HG02678 (cell line): Measurements from ENCODE around the gene CTNNA2.

Source experiments
- ATAC-seq: cut with Tn5 transposase; IDR thresholded peaks from one replicate; pipeline ENCODE4 v1.9.1; 2021; ENCODE audit warnings: mild to moderate bottlenecking, moderate library complexity; ENCODE audit not compliant: unreplicated experiment

CTNNA2 gene

DNA sequence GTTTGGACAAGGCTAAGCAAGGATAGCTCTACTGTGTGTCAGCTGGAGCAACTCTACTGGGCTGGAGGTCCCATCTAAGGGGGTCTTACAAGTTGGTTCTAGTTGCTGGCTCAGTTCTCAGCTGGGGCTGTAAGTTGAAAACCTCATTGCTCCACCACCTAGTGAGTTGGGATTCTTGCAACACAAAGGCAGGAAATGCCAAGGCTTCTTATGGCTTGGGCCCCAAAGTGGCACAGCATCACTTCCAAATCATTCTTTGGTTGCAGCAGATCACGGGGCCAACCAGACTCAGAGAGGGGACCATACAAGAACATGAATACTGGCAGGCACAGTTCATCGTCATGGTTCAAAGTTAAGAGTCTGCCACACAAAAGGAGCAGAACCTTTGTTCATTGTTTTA is 459.0 kb downstream of the CTNNA2 start:
- no peak for ATAC-seq

DNA sequence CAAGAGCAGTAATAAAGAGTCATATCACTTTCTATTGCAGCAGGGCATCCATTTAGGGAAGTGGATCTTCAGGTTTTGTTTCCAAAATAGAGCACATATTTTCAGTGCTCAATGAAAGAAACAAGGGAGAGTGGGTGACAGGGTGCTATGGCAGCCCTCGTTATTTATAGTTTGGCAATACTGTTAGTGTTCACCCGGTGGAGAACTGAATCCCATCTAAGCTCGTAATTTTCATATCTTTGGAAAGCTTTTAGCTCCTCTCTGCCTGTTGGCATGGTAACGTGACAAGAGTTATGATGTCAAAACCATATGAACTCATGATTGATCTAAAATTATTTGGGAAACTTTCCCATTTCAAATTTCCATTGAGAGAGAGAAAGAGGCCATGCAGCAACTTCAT is 459.8 kb downstream of the CTNNA2 start:
- ATAC-seq: no peak

DNA sequence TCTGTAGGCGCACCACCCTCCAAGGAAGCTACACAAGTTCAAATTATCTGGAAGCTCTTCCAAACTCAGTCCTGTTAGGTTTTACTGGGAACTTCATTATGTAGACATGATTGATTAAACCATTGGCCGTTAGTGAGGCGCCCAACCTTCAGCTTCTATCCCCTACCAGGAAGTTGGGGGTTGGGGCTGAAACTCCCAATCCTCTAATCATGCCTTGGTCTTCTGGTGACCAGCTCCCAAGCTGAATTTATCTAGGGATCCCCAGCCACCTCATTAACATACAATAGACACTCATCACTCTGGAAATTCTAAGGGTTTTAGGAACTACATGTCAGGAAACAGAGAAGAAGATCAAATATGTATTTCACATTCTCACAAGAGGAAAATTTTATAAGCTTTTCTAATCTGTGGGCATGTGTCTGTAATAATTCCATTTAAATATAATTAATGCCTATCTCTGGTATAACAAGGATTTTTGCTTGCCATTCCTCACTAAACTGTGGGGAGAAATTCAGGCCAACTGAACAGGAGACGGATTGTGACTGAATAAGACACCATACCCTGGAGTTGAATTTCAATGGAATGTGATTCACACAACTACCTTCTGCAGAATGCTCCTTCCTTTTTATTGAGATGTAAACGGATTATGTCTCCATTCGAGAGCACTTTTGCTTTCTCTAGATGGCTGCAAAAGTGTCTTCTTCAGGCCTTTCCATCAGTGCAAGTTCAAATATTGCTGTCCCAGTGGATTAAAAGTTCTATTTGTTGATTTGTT is 463.1 kb downstream of the CTNNA2 start:
- no peak for ATAC-seq

DNA sequence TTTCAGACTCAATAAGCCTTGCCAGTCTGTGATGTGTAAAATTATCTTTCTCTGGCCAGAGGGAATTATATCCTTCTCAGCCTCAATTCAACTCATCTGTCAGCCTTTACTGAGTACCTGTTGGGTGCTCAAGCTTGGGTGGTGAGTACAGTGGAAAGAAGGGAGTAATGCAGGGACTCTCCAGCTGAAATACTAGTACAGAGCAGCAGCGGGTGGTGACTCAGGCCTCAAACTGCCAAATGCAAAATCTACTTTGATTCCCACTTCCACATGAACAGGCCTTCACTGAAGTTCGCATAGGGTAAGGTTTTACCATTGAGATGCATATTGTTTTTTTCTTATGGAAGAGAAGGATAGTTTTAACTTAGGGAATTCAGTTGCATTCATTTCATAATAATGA is 464.9 kb downstream of the CTNNA2 start:
- ATAC-seq: no peak

DNA sequence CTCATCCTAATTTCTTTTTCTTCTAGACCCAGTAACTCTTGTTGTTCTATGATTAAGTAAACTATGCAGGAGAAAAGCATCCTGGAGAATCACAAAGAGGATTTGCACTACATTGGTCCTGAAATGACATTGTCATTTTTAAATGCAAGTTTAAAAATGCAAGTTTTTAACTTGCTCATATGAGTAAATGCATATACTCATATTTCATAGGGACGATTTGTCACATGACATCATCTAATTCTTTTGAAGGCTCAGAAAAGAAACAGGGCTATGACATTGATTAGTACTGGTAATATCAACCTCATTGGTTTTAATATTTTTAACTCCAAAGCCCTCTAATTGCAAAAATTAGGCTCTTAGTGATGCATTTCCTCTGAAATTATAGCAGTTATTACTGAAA is 467.3 kb downstream of the CTNNA2 start:
- ATAC-seq: no peak

DNA sequence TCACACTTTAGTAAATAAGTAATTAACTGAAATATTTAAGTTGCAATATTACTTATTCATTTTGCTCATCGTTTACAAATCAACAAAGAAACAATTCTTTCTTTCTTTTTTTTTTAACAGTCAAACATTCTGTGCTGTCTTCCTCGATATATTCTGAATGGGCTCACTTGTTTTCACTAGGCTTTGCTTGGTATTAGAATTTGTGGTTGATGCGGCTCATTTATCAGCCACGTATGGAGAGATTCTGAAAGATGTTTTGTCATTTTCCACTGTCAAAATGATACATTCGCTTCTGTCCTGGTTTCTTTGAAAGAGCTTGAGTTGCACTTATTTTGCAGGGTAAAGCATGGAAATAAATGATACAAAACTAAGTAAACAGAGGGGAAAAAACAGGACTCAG is 468.0 kb downstream of the CTNNA2 start:
- ATAC-seq: no peak

DNA sequence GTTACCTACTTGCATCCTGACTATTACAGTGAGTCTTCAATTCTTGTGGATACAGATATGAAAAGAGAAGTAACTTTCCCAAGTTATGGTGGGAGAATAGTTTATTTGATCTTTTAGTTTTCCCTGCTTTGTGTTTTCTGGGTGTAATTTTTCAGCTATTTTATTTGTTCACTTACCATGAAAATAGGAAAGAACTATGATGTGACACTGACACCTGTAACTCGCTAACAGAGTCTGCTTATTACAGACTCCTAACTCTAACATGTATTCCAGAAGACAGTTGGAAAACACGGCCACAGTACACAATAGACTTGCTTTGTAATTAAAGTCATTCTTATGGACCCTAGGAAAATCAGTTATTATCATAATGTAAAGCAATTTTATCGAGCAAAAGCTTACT is 468.5 kb downstream of the CTNNA2 start:
- ATAC-seq: no peak

DNA sequence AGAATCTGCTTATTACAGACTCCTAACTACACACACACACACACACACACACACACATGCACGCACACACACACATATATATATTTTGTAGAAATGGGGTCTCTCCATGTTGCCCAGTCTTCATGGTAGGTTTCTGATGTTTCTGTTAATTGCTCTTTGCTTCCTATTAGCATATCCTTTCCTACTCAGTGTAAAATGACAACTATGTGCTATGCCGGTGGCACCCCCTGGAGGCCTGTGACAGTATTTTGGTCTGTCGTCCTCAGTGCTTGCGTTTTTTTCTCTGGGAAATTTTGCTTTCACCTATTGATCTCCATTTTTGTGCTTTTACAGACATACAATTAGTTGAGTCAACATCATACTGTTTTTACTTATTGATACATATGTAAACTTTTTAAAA is 469.6 kb downstream of the CTNNA2 start:
- ATAC-seq: no peak

DNA sequence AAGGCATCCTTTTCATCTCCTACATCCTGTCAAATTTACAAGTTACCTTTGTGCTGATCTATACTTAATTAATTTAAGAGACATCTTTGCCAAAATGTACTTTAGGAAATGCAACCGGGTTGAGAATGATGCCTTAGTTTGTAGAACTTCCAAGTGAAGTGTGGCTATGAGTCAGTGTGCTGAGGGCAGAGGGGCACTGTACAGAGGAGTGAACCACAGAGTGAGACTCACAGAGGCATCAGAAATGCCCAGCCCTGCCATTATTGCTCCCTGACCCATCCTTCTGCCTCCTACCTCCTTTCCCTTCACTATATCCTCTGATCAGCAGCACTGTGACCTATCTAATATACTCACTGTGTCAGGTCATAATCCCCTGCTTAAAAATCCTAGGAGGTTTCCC is 471.6 kb downstream of the CTNNA2 start:
- ATAC-seq: no peak

DNA sequence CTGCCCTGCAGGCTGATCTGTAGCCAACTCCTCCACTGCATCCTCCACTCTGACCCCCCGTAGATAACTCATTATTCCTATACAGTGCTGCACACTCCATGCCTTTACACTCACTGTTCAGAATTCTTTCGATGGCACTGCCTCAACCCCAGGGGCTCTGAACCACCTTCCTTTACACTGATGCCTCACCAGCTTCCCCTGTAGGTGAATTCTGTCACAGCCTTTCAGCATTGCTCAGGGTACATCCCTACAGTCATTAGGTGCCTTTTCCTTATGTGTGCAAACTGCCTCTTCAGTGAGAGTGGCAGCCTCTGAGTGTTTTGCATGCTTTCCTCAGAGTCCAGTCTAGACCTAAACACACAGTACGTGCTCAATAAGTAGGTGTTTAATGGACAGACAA is 472.3 kb downstream of the CTNNA2 start:
- no peak for ATAC-seq

DNA sequence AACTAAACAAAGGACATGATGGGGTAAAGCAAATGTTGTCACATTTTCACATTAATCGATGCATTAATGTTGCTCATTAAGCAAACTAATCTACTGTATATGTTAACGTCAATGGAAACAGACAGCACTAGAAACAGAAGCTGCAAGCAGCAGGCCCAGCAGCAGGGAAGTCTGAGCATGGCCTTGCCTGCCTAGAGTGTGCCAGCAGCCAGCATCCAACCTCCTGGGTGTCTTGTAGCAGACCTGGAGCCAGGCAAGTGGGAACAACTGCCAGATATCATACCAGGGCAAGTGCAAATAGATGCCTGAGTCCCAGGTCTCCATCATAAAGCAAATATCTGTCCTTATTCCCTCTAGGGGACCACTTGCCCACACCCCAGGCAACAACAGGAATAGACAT is 472.7 kb downstream of the CTNNA2 start:
- ATAC-seq: no peak

DNA sequence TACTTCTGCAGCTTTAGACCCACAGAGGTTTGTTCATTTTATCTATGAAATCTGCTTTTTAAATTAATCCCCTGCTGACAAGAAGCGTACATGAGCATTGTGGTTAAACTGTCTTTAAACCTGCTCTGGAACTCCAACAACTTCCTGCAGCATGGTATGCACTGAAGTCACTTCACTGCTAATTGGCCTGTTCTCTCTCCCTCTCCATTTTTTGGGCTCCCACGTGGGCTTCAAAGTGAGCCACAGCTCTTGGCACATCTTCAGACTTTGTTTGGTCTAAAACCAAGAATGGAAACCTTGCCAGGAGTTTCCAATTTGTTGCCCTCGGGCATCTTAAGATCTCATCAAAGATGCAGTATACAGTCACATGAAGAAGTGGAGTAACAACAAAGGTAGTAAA is 480.3 kb downstream of the CTNNA2 start:
- ATAC-seq: no peak

DNA sequence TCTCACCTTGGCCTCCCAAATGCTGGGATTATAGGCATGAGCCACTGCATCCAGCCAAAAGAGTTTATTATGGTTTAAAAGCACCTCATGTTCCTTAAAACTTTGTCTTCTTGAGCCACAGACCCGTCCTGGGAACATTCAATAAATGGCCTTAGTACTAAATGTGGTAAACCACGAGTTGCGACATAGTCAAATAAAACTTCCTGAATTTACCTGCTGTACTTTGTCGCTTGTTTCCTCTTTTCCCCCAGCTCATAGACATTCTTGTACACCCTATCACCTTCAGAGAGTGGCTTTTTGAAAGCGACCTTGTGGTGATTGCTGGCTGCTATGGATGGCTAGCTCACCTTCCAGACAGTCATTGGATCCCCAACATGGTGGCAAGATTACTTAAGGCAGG is 481.3 kb downstream of the CTNNA2 start:
- ATAC-seq: no peak

DNA sequence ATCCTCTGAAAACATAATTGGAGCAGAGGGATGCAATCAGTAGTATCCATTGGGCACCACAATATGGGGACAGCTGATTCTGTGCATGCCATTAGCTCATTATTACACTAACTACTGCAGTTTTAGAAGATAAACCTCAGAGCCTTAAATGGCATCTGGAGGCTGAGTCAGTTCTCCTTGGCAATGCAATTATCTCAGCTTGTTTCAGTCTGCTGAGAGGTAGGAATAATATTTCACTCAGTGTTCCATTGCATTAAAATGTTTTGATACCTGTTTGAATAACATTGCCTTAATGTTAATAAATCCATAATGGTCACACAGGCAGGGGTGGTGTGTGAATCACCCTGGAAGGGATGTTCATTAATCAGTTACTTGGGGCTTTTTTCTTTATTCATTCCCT is 482.1 kb downstream of the CTNNA2 start:
- no peak for ATAC-seq

DNA sequence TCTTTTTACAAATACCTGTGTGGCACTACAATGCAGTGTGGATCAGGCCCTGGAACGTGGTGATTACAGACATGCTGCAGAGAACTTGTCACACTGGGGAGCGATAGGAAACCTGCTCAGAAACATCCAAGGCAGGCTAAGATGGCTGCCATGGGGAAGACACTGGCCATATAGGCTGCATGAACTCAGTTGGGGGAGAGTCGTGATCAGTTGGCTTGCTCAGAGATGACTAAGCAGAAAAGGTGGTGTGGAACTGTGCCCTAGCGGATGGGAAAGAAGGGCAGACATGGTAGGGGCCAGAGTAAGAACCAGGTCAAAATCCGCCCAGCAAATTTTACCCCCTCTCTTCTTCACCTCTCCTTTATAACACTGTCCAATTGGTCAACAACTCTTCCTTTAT is 483.9 kb downstream of the CTNNA2 start:
- ATAC-seq: no peak

DNA sequence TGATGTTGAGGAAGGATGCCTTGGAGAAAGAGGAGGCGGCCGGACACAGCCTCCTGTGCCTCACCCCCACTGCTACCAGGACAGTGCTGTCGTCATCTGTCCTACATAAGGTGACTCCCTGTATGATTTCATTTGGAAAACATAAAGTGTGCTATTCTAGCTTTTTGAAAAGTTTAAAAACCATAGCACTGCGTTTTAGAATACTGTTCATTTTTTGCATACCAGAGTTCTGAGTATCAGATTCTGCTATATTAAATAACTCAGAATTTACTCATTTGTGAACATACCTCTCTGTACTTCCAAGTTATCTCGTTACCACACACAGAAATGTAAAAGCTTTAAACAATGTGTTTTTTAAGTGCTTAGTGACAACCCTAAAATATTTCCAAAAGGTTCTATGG is 488.9 kb downstream of the CTNNA2 start:
- no peak for ATAC-seq

DNA sequence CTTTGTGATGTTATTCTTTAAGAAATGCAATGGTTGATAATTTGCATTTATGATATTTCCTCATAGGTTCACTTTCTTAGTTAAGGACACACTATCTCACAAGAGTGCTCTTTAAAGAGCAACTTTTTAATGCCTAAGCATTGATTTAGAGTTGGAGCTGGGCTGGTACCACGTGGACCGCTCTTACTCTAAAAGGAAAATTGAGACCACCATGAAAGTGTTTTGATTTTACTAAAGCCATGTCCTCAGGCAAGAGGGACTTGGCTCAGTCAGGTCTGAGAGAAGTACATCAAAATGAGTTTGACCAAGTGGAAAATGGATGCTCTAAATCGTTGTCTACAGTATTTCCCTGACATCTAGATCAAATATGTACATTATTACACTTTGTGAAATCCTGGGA is 489.3 kb downstream of the CTNNA2 start:
- ATAC-seq: no peak

DNA sequence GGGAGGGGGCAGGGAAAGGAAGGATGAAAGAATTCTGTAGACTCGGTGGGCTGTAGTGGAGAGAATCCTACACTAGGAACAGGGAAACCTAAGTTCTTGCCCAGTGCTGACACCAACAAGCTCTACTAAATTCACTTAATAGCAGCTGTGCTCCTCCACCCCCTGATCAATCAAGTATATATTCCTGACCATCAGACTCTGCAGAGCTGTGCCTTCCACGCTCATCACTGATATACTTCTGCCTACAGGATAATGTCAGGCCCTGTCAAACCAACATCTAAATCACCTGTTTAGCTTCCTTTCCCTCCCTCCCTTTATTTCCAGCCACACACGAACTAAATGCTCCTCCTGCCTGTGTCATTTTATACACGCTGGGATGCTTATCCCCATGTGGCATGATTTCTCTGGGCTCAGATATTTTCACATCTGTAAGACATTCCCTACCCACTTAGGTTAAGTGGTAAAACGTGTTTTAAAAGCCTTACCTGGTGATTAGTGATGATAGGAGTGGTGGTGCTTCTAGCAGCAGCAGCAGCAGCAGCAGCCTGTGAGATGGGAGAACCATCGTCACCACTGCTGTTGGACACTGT is 489.8 kb downstream of the CTNNA2 start:
- ATAC-seq: no peak

DNA sequence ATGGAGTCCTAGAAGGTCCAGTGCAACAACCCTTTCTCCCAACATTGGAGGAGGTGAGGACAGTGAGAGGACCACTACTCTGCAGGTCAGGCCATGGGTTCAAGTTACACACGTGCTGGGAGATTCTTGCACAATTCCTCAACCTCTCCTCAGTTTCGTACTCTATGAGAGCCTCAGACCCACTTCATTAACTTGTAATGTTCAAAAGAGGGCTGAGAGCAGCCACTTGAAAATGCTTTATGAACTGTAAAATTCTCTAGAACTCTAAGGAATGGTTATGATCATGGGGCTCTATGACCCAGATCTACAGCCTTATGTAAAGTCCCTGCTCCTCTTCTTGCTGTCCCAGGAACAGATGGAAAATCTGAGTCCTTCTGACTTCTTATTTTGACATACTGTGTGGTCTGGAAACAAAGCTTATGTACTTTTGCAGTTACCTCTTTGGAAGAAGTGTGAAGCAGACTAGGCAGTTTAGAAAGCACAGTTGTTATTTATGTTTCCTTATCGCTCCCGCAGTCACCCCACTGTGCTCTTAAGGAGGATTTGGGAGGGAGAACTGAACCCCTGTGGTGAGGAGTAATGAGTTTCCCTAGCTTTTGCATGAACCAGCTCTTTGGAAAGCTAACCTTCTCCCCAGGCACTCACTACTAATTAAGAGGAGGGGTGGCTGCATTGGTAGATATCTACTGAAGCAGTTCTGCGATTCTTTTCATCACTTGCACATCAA is 495.1 kb downstream of the CTNNA2 start:
- no peak for ATAC-seq

DNA sequence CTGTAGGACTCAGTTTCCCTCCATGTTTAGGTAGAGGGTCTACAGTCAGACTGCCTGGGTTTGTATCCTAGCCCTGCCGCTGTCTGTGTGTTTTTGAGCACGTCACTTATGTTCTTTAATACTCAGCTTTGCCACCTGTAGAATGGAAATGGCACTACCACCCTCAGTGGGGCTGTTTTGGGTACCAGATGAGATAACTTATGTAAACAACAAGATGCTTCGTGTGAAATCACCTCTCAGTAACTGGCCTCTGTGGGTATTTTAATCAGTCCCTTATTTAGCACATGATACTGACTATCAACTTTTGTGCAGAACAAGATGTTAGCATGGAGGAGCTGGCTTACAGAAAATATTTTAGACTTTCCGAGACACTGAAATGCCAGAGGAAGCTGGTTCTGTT is 495.7 kb downstream of the CTNNA2 start:
- no peak for ATAC-seq

DNA sequence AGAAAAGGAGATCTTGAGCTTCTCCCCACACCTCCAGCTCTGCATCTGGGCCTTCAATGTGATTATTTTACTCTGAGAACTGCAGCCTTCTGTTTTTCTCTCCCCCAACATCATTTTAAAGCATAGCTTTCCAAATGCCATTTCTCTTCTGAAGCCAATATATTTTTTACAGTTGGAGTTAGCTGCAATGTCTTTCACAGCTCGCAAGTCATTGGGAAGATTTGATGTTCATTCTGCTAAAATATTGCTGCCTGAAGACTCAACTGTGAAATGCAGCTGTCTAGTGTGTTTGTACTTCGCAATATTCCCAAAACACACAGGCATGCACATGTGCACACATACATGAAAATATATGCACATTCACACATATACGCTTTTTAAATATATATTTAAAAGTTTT is 496.4 kb downstream of the CTNNA2 start:
- ATAC-seq: no peak

DNA sequence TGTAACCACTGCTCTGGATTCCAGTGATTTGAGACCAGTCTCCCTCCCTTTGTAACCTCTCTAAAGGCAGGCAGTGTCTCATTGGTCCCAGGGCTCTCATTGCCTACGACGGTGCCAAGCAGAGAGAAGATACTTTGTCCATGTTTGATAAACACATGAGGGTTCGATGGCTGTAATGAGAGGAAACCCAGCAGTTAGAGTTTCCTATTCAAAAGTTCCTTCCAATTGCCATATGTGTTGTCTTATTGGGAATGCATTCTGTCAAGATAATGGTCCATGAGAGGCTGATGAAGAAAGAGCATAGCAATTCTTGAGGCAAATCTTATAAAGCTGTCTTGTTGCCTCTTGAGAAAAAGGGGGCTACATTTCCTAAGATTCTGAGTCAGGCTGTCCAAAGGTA is 499.2 kb downstream of the CTNNA2 start:
- no peak for ATAC-seq
